ENCODE data around the gene PDIA5.

- TF ChIP-seq YY1 (IDR thresholded peaks at IDR 0.05; ENCODE audit: insufficient read depth, insufficient read length) (no peak), ZNF274 (IDR thresholded peaks at IDR 0.05; ENCODE audit: low read depth, low read length) (no peak)
Observed at GRCh38 chr3:123085293-123085931, 18.6 kb downstream of the PDIA5 start.
